Upper lobe of left lung (tissue), 4 donors: ENCODE measurements around the gene SAA1.
"Not testable (repeated sequence)": the region's sequence is repeated elsewhere in the genome, so short reads cannot be mapped to it uniquely, and the experiment has no call there.

Experiments
- POLR2A ChIP-seq, 4 donors: fragments of 450-650 bp; IDR thresholded peaks; one replicate each; pipeline ENCODE4 v1.5.1; 2016 to 2017; ENCODE audit warnings: antibody characterized with exemption in 4 of 4, mild to moderate bottlenecking in 2 of 4
- TF ChIP-seq, protein P1 (sequence below), 6 experiments: fragments of 450-650 bp in 4 of 6; fragments of 200-600 bp in 2 of 6; sonication (generic) in 2 of 6; IDR thresholded peaks; one replicate each; pipeline ENCODE4 v1.5.1; 2016 to 2019; ENCODE audit warnings: antibody characterized with exemption in 6 of 6

DNA sequence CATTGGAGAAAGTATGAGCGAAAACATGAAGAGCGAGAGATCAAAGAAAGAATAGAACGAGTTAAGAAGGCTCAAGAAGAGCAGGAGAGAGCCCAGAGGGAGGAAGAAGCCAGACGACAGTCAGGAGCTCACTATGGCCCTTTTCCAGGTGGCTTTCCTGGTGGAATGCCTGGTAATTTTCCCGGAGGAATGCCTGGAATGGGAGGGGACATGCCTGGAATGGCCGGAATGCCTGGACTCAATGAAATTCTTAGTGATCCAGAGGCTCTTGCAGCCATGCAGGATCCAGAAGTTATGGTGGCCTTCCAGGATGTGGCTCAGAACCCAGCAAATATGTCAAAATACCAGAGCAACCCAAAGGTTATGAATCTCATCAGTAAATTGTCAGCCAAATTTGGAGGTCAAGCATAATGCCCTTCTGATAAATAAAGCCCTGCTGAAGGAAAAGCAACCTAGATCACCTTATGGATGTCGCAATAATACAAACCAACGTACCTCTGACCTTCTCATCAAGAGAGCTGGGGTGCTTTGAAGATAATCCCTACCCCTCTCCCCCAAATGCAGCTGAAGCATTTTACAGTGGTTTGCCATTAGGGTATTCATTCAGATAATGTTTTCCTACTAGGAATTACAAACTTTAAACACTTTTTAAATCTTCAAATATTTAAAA lies 3.2 kb upstream of the SAA1 start:
- TF ChIP-seq POLR2A (IDR thresholded peaks at IDR 0.05) = not testable (repeated sequence)
- TF ChIP-seq, protein P1, sequence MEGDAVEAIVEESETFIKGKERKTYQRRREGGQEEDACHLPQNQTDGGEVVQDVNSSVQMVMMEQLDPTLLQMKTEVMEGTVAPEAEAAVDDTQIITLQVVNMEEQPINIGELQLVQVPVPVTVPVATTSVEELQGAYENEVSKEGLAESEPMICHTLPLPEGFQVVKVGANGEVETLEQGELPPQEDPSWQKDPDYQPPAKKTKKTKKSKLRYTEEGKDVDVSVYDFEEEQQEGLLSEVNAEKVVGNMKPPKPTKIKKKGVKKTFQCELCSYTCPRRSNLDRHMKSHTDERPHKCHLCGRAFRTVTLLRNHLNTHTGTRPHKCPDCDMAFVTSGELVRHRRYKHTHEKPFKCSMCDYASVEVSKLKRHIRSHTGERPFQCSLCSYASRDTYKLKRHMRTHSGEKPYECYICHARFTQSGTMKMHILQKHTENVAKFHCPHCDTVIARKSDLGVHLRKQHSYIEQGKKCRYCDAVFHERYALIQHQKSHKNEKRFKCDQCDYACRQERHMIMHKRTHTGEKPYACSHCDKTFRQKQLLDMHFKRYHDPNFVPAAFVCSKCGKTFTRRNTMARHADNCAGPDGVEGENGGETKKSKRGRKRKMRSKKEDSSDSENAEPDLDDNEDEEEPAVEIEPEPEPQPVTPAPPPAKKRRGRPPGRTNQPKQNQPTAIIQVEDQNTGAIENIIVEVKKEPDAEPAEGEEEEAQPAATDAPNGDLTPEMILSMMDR (IDR thresholded peaks at IDR 0.05) = not testable (repeated sequence)
